Measurements from ENCODE around the gene NKRF. TPM values are rescaled to one million over a fixed set of nuclear protein-coding genes. Genes with fewer than 3 reads are reported as not detected.
A peak's percentile ranks its signal among the peaks of the same experiment; 100 is the strongest.

NKRF gene
- total RNA-seq, 4 donors from 2014 or later = 5.7 to 9.2 (median 6.0) TPM

DNA sequence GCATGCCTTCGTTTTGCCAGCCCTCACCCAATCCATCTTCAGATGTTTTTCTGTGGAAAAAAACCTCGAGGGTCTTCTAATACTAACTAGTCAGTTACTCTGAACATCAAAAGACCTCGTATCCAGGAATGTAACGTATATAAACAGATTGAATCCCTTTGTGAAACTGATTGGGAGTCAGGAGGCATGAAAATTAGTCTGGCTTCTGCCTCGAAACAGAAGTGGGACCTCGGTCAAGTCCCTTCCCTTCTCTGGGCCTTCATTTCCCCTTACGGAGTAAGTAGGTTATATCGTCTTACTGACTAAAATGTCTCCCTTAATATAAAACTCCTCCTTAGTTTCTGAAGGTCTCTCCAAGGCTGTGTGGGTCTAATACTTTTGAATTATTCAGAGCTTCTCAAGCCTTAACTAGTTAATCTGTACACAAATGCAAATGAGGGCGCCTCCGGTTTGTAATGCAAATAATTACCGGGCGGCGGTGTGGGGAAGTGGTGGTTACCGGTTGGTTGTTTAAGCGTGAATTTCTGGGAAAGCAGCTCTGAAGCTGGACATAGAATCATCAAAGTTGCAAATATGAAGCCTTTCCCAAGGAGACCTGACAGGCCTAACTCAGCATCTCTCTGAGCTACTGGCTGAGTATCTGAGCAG lies 11.4 kb upstream of the NKRF start:
- no peaks in the 10 kb centered on the region for H3K27me3 ChIP-seq
- H3K36me3 ChIP-seq = no peaks in the 10 kb centered on the region
- H3K4me1 ChIP-seq = no peaks in the 10 kb centered on the region
- H3K27ac ChIP-seq = no peak overlapping the region
- ATAC-seq = no peak
- H3K4me3 ChIP-seq = no peak overlapping the region
- H3K9me3 ChIP-seq = no peaks in the 10 kb centered on the region
- WGBS, 2 donors (ENCODE audit: low coverage in 1 of 2) = 59 to 64% methylated on average over 7 to 8 of the region's 15 CpGs
- no peak for TF ChIP-seq EP300 (IDR thresholded peaks at IDR 0.05)
- TF ChIP-seq POLR2A (IDR thresholded peaks at IDR 0.05) = no peak
- no peak for TF ChIP-seq CTCF (IDR thresholded peaks at IDR 0.05)

- H3K36me3 ChIP-seq = no peaks in the 10 kb centered on the region
- H3K27me3 ChIP-seq = no peaks in the 10 kb centered on the region
- WGBS, 2 donors (ENCODE audit: low coverage in 1 of 2) = 29 to 57% methylated on average over 1 of the region's 13 CpGs
- H3K4me3 ChIP-seq = no peak overlapping the region
- no peak overlapping the region for H3K27ac ChIP-seq
- ATAC-seq = no peak
- TF ChIP-seq POLR2AphosphoS5 (IDR thresholded peaks at IDR 0.05) = no peak
- TF ChIP-seq CTCF (IDR thresholded peaks at IDR 0.05) = no peak
- no peak for TF ChIP-seq POLR2A (IDR thresholded peaks at IDR 0.05)
- TF ChIP-seq EP300 (IDR thresholded peaks at IDR 0.05) = no peak
- no peaks in the 10 kb centered on the region for H3K9me3 ChIP-seq
- H3K4me1 ChIP-seq = no peaks in the 10 kb centered on the region
These were observed 8.6 kb upstream of the NKRF start for GRCh38 chrX:119614776-119615175.

DNA sequence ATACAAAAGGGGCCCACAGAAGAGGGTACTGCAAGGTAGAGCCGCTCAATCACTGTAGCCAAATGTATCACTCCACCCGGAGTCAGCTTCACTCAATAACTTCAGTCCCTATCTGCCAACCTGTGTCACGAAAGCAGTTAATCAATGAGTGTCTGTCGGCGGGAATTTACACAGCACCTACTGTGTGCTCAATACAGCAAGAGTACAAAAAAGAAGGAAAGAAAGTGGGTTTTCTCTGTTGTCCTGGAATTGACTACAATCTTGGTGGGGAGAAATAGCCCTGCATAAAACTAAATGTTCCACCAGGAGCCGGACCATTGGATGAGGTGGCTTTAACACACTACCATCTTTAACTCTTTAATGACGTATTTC lies 780 bp upstream of the NKRF start:
- ATAC-seq = no peak
- H3K27me3 ChIP-seq = no peaks in the 10 kb centered on the region
- TF ChIP-seq POLR2A (IDR thresholded peaks at IDR 0.05) (no peak), CTCF (IDR thresholded peaks at IDR 0.05) (no peak), EP300 (IDR thresholded peaks at IDR 0.05) (no peak), POLR2AphosphoS5 (IDR thresholded peaks at IDR 0.05) (no peak)
- H3K27ac ChIP-seq = peak overlapping the region; percentile 79 to 93 (median 87)
- 33 to 56% methylated on average over 3 to 7 of the region's 7 CpGs for WGBS, 2 donors (ENCODE audit: low coverage in 1 of 2)
- H3K9me3 ChIP-seq = no peaks in the 10 kb centered on the region
- H3K4me3 ChIP-seq = peak overlapping the region; percentile 78 to 92
- peaks cover 0 to 7% (median 0%) of the 10 kb centered on the region in 3 donors for H3K4me1 ChIP-seq
- H3K36me3 ChIP-seq = no peaks in the 10 kb centered on the region

DNA sequence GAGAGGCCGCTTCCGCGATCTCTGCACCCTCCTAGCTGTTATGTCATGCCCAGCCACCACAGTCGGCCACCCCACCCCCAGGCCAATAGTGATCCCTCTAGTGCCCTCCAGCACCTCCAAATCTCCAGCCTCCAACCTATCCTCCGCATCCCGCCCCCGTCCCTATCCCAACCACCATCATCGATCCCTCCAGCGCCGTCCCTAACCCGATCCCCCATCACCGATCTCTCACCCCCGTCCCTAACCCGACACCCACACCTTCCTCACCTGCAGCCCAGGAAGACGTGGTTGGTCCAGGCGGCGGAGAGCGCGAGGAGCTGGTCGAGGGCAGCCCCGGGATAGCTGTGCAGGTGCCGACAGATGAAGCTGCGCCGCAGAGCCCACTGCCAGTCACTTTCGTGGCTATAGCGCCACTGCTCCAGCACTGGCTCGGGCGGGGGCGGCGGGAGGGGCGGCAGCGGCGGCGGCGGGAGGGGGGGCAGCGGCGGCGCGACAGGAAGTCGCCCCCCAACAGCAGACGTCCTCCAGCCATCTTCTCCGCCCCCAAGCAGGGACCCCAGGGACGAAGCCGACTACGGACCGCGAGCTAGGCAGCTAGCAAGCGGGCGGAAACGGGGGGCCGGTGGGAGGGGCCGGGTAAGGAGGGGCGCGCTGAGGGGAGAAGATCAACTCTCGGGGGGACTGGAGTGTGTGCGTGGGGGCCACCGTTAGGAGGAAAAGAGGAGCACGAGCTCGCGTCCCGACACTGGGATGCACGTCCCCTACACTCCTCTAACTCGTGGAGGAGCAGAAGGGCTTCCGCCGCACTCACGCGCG lies 552 bp downstream of the NKRF start:
- WGBS, 2 donors (ENCODE audit: low coverage in 1 of 2) = 3 to 51% methylated on average over 7 to 8 of the region's 68 CpGs
- H3K27ac ChIP-seq = peak overlapping the region; percentile 79 to 93 (median 87)
- no peaks in the 10 kb centered on the region for H3K27me3 ChIP-seq
- TF ChIP-seq POLR2AphosphoS5 (IDR thresholded peaks at IDR 0.05) (no peak), EP300 (IDR thresholded peaks at IDR 0.05) (no peak), CTCF (IDR thresholded peaks at IDR 0.05) (no peak), POLR2A (IDR thresholded peaks at IDR 0.05) (no peak)
- no peaks in the 10 kb centered on the region for H3K36me3 ChIP-seq
- H3K4me3 ChIP-seq = peak overlapping the region; percentile 78 to 92
- peak; percentile 53 for ATAC-seq
- peaks cover 0 to 7% (median 0%) of the 10 kb centered on the region in 3 donors for H3K4me1 ChIP-seq
- no peaks in the 10 kb centered on the region for H3K9me3 ChIP-seq

All from gastroesophageal sphincter (tissue), 4 donors.